GM10847 (cell line): ENCODE results near the gene WBP1.

ENCODE experiments used
- POLR2A ChIP-seq: IDR thresholded peaks from 2 replicates; pipeline ENCODE4 v1.6.1; 2011; ENCODE audit not compliant: insufficient read length; ENCODE audit errors: extremely low read depth

The WBP1 gene

DNA sequence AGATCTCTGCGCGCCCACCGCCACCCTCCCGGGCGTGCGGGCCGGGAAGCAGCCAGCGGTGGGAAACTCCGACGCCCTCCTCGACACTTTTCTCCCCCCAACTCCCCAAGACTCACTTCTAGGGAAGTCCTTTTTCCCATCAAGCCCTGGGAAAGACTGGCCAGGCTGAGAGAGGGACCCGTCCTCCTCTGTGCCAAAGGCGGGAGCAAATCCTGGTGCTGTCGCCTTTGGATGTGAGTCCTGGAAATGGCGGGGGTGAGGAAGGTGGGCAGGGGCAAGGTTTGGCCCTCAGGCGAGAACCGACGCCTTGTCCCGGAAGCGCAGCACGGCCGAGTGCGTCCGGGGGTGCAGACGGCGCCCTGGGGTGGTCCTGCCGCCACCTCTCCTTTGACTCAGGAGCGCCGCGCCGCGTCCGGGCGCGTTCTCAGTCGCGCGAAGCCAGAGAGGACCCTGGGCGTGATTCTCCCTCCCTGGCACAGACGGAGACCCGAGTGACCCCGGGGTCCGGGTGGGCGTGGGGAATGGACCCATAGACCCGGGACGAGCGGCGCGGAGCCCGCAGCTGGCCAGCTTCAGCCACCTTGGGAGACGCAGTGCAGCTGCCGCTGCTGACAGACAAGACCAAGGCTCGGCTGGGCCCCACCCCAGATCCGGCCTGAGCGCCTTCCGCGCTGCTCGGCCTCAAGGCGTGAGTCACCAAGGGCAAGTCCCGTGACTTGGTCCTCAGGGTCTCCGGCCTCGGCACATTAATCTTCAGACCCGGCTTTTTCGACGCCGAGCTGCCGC lies 44.7 kb downstream of the WBP1 start:
- TF ChIP-seq POLR2A: peak; percentile 42

DNA sequence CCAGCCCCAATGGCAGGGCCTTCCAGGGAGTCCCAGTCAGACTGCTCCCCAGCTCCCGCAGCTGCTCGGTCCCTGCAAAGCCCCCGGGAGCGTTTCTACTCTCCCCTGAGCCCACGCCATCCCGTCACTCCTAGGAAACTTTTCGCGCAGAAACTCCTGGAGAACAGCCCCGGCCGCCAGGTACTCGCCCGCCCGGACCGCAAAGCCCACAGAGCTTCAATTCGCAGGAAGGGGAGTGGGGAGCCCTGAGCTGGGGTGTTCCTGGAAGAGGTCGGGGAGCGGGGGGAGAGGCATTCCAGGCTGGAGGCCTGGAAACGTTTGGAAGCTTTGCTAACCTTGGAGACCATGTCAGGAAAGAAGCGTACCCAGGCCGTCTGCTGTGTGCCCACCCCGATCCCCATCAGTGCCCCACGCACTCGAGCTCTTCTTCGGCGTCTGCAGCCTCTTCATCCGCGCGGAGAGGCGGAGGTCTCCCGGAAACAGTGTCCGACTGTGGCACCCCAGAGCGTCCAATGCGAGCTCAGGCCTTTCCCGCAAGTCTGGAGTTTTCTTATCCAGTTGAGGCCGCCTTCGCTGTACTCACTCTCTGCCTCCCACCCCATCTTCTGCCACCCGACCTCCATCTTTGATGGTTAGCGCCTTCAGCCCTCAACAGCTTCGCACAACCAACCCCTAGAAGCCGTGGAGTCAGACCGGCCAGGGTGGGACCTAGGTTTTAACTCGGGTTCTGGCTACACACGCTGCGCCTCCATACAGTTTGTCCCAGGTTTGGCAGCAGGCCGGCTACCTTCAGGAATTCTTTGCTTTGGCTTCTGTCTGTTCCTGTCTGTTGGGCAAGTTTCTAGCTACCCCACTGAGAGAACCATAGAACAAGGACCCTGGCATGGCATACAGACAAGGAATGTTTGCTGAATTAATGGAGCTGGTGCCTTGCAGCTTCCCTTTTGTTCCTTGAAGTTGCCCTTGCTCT lies 45.6 kb downstream of the WBP1 start:
- TF ChIP-seq POLR2A: no peak

DNA sequence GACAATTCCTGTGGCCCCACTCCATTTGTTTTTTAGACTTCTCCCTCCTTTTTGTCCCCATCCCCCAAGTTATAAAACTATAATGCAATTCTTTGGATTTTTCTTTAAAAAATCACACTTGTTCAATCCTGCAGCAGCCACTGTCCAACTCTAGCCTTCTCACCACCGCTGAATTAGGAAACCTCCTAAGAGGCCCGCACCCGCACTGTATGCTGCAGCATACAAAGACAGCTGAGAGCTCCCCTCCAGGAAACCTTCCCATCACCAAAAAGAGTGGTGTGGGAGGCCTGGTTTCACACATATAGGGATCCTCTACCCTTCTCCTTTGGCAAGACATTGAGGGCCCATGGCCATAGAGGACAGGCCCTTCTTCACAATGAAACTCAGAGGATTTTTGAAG lies 46.4 kb downstream of the WBP1 start:
- no peak for TF ChIP-seq POLR2A

DNA sequence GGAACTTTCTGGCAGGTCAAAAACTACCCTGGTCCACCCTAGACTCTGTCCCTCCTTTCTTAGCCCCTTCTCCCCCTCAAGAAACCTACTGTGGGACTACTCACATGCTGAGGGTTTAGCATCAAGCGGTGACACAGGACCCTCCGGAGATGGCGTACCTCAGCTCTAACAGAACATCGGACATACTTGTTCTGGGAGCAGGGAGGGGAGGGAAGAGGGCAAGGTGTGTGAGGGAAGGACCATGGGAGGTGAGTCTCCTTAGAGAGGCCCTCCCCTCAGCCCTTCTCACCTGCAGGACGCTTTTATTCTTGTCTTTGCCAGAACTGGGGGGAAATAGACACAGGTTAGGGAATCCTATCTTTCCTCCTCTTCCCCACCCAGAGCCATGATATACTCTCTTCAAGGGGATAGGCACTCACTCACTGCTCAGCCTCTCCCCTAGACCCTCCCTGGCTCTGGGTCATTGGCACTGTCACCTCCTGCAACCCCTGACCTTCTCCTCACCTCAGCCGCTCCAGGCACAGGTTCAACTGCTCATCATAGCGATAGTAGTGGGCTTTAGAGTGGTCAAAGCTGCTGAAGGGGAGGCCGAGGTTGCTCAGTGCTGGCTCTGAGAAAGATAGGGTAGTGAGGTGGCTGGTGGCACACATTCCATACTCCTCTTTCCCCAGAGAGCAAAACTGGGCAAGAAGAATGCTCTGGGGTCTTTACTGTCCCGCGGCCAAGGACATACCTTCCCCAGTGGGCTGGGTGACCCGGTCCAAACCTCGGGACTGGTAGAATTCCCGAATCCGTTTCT lies 47.4 kb downstream of the WBP1 start:
- no peak for TF ChIP-seq POLR2A

DNA sequence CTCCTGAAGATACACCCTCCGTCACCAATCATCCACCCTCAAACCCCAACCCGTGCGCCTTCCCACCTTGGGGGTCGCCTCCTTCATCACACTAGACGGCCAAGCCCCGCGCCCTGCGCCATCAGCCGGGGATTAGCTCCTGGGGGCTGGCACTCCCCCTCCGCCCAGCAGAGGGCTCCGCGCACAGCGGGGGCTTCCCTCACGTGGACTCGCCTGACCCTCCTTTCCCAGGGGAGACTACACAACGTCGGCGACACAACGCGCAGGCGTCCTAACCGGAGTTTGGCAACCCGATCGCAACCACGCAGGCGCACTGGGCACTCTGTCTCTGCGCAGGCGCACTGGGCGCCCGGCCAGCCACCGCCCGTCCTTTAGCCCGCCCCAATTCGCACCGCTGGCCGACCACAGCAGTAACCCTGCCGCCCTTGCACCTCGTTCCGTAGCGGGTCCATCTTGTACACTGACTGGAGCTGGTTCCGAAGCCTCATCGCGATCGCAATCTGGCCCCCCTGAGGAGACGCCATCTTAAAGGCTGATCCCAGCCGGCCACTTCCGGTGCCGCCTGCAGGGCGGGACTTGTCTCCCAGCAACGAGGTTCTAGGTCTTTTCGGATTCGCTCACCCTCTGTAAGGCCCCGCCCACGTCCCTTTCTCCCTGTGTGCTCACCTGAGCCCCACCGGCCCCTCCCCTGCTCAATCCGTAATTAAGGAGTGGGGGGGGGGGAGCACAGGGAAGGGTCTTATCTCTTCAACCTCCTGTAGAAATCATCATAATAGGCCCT lies 49.1 kb downstream of the WBP1 start, which contains the start of gene PCGF1:
Gene PCGF1 (minus strand): TSS at position 551 of the 781 bp plus-strand sequence. CDS start 27 bp downstream, at position 524.
- peak; percentile 72 for TF ChIP-seq POLR2A

DNA sequence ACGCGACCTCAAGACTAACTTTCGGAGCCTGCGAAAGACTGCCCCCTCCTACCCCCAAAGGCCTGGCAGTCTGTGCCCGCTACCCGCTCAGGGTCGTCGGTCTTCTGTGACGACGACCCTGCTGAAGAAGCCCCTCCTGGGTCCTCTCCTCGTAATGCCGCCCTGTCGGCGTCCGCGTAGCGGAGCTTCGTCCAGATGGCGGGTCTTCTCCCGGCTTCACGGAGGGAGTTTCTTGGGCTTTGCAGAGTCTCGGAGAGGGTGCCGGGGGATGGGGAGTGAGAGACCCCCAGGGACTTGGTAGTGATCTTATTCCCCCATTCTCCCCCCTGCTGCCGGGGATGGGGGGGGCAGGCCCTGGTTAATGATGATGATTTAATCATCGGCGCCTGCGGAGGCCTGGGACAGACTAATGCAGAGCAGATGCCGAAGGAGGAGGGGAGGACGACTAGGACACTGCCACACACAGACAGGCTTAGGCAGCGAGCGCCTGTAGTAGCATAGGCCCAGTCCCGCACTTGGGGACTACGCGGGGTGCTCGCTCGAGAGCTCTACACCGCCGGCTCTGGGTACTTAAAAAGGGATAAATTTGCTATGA lies 49.8 kb downstream of the WBP1 start:
- no peak for TF ChIP-seq POLR2A

DNA sequence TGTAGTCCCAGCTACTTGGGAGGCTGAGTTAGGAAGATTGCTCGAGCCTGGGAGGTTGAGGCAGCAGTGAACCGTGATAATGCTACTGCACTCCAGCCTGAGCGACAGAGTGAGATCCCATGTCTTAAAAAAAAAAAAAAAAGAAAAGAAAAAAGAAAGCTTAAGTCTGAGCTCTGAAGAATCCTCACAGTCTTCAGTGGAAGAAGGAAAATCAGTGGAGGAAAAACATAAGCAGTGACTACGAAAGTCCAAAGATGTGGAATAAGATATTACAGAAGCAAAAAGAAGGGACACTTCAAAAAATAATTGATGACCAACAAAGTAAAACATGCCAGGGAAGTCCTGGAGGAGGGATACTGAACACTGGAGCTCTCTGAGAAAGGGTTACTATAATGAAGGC lies 52.0 kb downstream of the WBP1 start:
- no peak for TF ChIP-seq POLR2A
